ENCODE data around the gene NFIA.

The NFIA gene

DNA sequence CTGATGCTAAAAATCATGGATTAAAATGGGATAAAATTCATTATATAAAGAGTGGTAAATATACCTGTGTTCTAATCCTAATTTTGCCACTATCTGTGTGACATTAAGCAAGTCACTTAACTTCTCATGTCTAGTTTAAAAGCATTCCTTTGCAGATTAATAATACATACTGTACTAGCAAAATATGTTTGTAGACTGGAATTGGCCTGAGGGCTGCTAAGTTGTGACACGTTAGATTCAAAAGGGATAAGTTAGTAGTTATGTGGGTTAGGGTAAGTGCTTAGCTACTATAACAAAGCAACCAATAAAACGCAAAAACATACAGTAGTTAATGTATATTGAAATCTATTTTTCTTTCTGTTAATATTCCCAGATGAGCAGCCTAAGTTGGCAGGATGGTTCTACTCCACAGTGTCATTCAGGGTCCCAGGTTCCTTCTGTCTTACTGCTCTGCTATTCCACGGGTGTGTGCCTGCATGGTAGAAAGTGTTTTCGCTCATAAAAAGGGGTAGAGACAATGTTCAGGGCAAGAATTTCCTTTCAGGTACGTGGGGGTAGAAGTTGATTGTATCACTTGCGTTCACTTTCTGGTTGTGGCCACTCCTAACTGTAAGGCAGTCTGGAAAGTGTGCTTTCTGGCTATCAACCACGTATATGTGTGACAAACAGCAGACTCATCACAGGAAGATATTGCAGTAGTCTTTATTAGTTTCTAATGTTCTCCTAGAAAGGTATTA lies 239.8 kb downstream of the NFIA start:
- no peak for DNase-seq (ENCODE audit: low spot score)
- TF ChIP-seq, protein P1, sequence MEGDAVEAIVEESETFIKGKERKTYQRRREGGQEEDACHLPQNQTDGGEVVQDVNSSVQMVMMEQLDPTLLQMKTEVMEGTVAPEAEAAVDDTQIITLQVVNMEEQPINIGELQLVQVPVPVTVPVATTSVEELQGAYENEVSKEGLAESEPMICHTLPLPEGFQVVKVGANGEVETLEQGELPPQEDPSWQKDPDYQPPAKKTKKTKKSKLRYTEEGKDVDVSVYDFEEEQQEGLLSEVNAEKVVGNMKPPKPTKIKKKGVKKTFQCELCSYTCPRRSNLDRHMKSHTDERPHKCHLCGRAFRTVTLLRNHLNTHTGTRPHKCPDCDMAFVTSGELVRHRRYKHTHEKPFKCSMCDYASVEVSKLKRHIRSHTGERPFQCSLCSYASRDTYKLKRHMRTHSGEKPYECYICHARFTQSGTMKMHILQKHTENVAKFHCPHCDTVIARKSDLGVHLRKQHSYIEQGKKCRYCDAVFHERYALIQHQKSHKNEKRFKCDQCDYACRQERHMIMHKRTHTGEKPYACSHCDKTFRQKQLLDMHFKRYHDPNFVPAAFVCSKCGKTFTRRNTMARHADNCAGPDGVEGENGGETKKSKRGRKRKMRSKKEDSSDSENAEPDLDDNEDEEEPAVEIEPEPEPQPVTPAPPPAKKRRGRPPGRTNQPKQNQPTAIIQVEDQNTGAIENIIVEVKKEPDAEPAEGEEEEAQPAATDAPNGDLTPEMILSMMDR (IDR thresholded peaks at IDR 0.05): no peak
- H3K4me3 ChIP-seq: no peak overlapping the region
- no peak overlapping the region for H3K27ac ChIP-seq

GRCh38 chr1:61322769-61323168 lies 240.4 kb downstream of the NFIA start:
- TF ChIP-seq, protein P1 (IDR thresholded peaks at IDR 0.05): no peak
- Histone ChIP-seq H3K4me3 (no peak overlapping the region), H3K27ac (no peak overlapping the region)
- no peak for DNase-seq (ENCODE audit: low spot score)

DNA sequence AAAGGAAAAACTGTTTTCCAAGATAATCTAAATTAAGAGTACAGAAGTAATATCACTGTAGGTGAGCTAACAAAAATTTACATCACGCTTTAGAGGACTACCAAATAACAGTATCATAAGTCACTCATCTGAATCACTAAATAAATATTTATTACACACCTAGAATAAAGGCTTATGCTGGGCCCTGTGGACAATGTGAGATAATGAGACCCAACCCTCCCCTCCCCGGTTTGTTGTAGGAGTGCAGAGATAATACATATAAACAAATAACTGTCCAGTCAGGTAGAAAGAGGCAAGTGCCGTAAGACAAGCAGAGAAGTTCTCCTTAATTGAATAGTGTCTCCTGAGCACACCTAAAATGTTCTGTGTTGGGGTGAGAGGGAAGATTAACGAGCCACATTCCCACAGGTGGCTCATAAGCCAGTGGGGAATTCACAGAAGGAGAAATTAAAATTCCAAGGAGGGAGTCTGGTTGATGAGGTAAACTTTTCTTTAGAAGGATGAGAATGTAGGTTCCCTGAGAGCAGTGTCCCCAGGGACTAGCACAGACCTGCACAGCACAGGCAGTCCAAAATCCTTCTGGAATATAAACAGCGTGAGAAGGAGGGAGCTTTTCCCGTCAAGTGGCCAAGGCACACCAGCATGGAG lies 241.4 kb downstream of the NFIA start:
- Histone ChIP-seq H3K4me3 (no peak overlapping the region), H3K27ac (peak overlapping the region in 1 of 2 donors; percentile 24)
- TF ChIP-seq, protein P1 (IDR thresholded peaks at IDR 0.05): no peak
- no peak for DNase-seq (ENCODE audit: low spot score)

- no peak overlapping the region for H3K27ac ChIP-seq
- no peak overlapping the region for H3K4me3 ChIP-seq
- TF ChIP-seq, protein P1 (IDR thresholded peaks at IDR 0.05): no peak
- DNase-seq (ENCODE audit: low spot score): no peak
These were observed 244.4 kb downstream of the NFIA start for GRCh38 chr1:61326713-61327112.

DNA sequence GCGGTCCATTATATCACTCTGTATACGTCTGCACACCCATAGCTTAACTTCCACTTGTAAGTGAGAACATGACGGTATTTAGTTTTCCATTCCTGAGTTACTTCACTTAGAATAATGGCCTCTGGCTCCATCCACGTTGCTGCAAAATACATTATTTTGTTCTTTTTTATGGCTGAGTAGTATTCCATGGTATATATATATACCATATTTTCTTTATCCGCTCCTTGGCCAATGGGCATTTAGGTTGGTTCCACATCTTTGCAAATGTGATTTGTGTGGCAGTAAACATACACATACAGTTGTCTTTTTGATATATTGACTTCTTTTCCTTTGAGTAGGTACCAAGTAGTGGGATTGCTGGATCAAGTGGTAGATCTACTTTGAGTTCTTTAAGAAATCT lies 245.1 kb downstream of the NFIA start:
- Histone ChIP-seq H3K27ac (no peak overlapping the region), H3K4me3 (no peak overlapping the region)
- TF ChIP-seq, protein P1 (IDR thresholded peaks at IDR 0.05): no peak
- DNase-seq (ENCODE audit: low spot score): no peak

DNA sequence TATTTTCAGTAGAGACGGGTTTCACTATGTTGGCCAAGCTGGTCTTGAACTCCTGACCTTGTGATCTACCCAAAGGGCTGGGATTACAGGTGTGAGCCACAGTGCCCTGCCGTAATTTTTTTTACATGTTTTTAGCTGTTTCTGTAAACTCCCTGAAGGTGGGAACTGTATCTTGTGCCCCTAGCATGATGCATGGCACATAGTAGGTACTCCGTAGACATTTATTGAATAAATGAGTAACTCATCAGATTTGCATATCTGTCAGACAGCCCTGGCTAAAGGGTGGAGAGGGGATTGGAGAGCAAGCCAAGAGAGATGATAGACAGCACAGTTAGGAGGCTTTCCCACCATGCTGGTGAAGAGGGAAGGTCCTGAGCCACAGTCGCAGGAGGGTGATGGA lies 247.2 kb downstream of the NFIA start:
- TF ChIP-seq, protein P1 (IDR thresholded peaks at IDR 0.05): no peak
- H3K4me3 ChIP-seq: no peak overlapping the region
- no peak for DNase-seq (ENCODE audit: low spot score)
- no peak overlapping the region for H3K27ac ChIP-seq

GRCh38 chr1:61330018-61330417 lies 247.7 kb downstream of the NFIA start:
- H3K4me3 ChIP-seq: no peak overlapping the region
- TF ChIP-seq, protein P1 (IDR thresholded peaks at IDR 0.05): no peak
- no peak for DNase-seq (ENCODE audit: low spot score)

More at GRCh38 chr1:61330018-61330417, 247.7 kb downstream of the NFIA start:
- no peak overlapping the region for H3K27ac ChIP-seq

All from coronary artery (tissue), 2 donors.